Keratinocyte (primary cell): ENCODE data around the gene NPAS3. TPM values are rescaled to one million over a fixed set of nuclear protein-coding genes. Genes with fewer than 3 reads are reported as not detected.

Experiments used
- DNase-seq: peaks from one replicate; pipeline ENCODE4 v3.0.0-alpha.2; 2011; ENCODE audit warnings: low read depth, missing footprints, low spot score
- FAIRE-seq: peaks from 2 replicates; lab custom pipeline; 2011; peaks lifted over from hg19 to GRCh38; lab: Jason Lieb, UNC
- H2AFZ ChIP-seq: 2 replicates; pipeline ENCODE4 v1.6.0; 2012; ENCODE audit warnings: low read length, control low read depth, inconsistent platforms; ENCODE audit not compliant: control insufficient read depth
- H3K27ac ChIP-seq: 2 replicates; pipeline ENCODE4 v1.5.1; 2011; ENCODE audit warnings: low read length; ENCODE audit not compliant: control insufficient read depth, insufficient read depth
- H3K27me3 ChIP-seq: 3 replicates; pipeline ENCODE4 v1.6.0; 2011; ENCODE audit warnings: low read length; ENCODE audit not compliant: control insufficient read depth, insufficient read depth; ENCODE audit errors: extremely low read depth
- H3K36me3 ChIP-seq, 2 experiments: 2 replicates in 1 of 2; 3 replicates in 1 of 2; pipeline ENCODE4 v1.5.1; 2011; ENCODE audit warnings: low read length in 2 of 2, mild to moderate bottlenecking in 1 of 2; ENCODE audit not compliant: control insufficient read depth in 2 of 2, insufficient read depth in 2 of 2; ENCODE audit errors: extremely low read depth in 1 of 2
- H3K4me1 ChIP-seq: 3 replicates; pipeline ENCODE4 v1.5.1; 2011; ENCODE audit warnings: low read length; ENCODE audit not compliant: control insufficient read depth, insufficient read depth; ENCODE audit errors: extremely low read depth
- H3K4me2 ChIP-seq: 3 replicates; pipeline ENCODE4 v1.6.0; 2011; ENCODE audit warnings: low read depth, low read length; ENCODE audit not compliant: control insufficient read depth, insufficient read depth; ENCODE audit errors: extremely low read depth
- H3K4me3 ChIP-seq, 3 experiments: fragments of 200-600 bp in 1 of 3; sonication (generic) in 1 of 3; 2 replicates in 2 of 3; 3 replicates in 1 of 3; pipeline ENCODE4 v1.5.1; 2011 to 2016; ENCODE audit warnings: low read length in 3 of 3, mild to moderate bottlenecking in 3 of 3, control low read depth in 2 of 3, inconsistent platforms in 1 of 3, low read depth in 1 of 3, mixed read lengths in 1 of 3, mixed run types in 1 of 3, moderate library complexity in 1 of 3; ENCODE audit not compliant: control insufficient read depth in 2 of 3, insufficient read depth in 2 of 3; ENCODE audit errors: extremely low read depth in 1 of 3
- H3K79me2 ChIP-seq: 2 replicates; pipeline ENCODE4 v1.6.0; 2012; ENCODE audit warnings: low read length; ENCODE audit not compliant: control insufficient read depth, insufficient read depth
- H3K9ac ChIP-seq: 3 replicates; pipeline ENCODE4 v1.6.0; 2011; ENCODE audit warnings: low read length; ENCODE audit not compliant: control insufficient read depth, insufficient read depth; ENCODE audit errors: extremely low read depth
- H3K9me1 ChIP-seq: 3 replicates; pipeline ENCODE4 v1.6.0; 2011; ENCODE audit warnings: low read length; ENCODE audit not compliant: control insufficient read depth, insufficient read depth; ENCODE audit errors: extremely low read depth
- H3K9me3 ChIP-seq: 2 replicates; pipeline ENCODE4 v1.5.1; 2012; ENCODE audit warnings: low read depth, low read length; ENCODE audit not compliant: control insufficient read depth
- H4K20me1 ChIP-seq: 3 replicates; pipeline ENCODE4 v1.6.0; 2011; ENCODE audit warnings: low read length; ENCODE audit not compliant: control insufficient read depth, insufficient read depth; ENCODE audit errors: extremely low read depth
- CTCF ChIP-seq, 3 experiments: IDR thresholded peaks in 1 of 3; conservative IDR thresholded peaks in 1 of 3; optimal IDR thresholded peaks in 1 of 3; 2 replicates in 2 of 3; 3 replicates in 1 of 3; pipeline versions ENCODE3 to v1.5.1; 2011; ENCODE audit warnings: low read length in 3 of 3, mild to moderate bottlenecking in 3 of 3, moderate library complexity in 2 of 3, control low read depth in 1 of 3, inconsistent platforms in 1 of 3; ENCODE audit not compliant: insufficient read depth in 2 of 3; ENCODE audit errors: extremely low read depth in 1 of 3
- EZH2 ChIP-seq: IDR thresholded peaks from one replicate; pipeline ENCODE4 v1.6.1; 2012; ENCODE audit warnings: inconsistent platforms, mild to moderate bottlenecking, low read length, moderate library complexity
- dilution Hi-C: fragments of 300-500 bp; cut with MboI; formaldehyde crosslinking; loops from one replicate; pipeline ENCODE4 v1.7.0; 2020; ENCODE audit warnings: low sequenced_read_pairs; ENCODE audit not compliant: extremely low pct_ligation_motif_present
- polyA plus RNA-seq, 5 experiments: library from polyadenylated mRNA; depleted of rRNA in 3 of 5; stranded (reverse) in 3 of 5; stranded (forward) in 1 of 5; unstranded in 1 of 5; fragments of >200 nt; gene quantifications; 1 replicate in 1 of 5; 2 replicates in 3 of 5; 3 replicates in 1 of 5; pipeline versions ENCODE4 v1.2.1 to v1.2.3, GENCODE V29; 2011 to 2012; ENCODE audit warnings: missing spikeins in 2 of 5, low read depth in 1 of 5, low replicate concordance in 1 of 5

NPAS3 gene
- polyA plus RNA-seq, 1 donor (not counting 4 experiments of a cell fraction or from before 2014, with no cell fraction given): 0.07 TPM

GRCh38 chr14:33702293-33702692, 763.6 kb downstream of the NPAS3 start:
- Histone ChIP-seq H2AFZ (no peak overlapping the region), H3K79me2 (no peaks in the 10 kb centered on the region), H3K9ac (no peak overlapping the region), H3K9me3 (no peaks in the 10 kb centered on the region), H3K27me3 (no peaks in the 10 kb centered on the region), H3K4me2 (no peak overlapping the region), H3K27ac (no peak overlapping the region), H4K20me1 (no peaks in the 10 kb centered on the region), H3K9me1 (no peaks in the 10 kb centered on the region), H3K4me1 (no peaks in the 10 kb centered on the region), H3K4me3 (no peak overlapping the region), H3K36me3 (no peaks in the 10 kb centered on the region)
- FAIRE-seq (no peak), DNase-seq (no peak)
- dilution Hi-C loops: no loop called here
- TF ChIP-seq CTCF (optimal IDR thresholded peaks at IDR 0.05 in 1 of 3, IDR thresholded peaks at IDR 0.05 in 1 of 3, conservative IDR thresholded peaks at IDR 0.05 in 1 of 3; ENCODE audit: extremely low read depth in 1 of 3, insufficient read depth in 2 of 3, low read length in 3 of 3) (no peak), EZH2 (no peak)

DNA sequence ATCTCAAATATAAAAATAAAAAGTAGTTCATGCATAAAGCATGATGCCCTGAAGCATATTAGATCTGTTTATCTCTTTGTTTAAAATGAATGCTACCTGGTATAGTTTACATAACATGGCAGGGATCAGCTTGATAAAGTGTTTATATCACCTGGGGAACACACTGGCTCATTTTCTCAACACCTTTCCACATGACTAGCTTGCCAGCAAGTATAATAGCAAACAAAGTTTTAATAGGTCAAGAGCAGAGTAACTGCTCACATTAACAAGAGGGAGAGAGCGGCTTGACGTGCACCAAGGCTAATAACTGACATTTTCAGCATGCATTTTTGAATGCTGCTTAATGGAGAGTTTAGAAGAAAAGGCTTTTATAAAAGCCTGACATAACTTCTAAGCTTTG, 765.8 kb downstream of the NPAS3 start:
- no peak for DNase-seq
- Histone ChIP-seq H3K79me2 (no peaks in the 10 kb centered on the region), H3K9me3 (no peaks in the 10 kb centered on the region)

More for the DNA sequence above, 765.8 kb downstream of the NPAS3 start:
- Histone ChIP-seq H3K27ac (no peak overlapping the region), H3K4me3 (no peak overlapping the region), H3K36me3 (no peaks in the 10 kb centered on the region), H3K27me3 (no peaks in the 10 kb centered on the region), H4K20me1 (no peaks in the 10 kb centered on the region), H3K9ac (no peak overlapping the region), H3K9me1 (no peaks in the 10 kb centered on the region), H3K4me1 (no peaks in the 10 kb centered on the region), H3K4me2 (no peak overlapping the region), H2AFZ (no peak overlapping the region)
- no peak for TF ChIP-seq CTCF (optimal IDR thresholded peaks at IDR 0.05 in 1 of 3, IDR thresholded peaks at IDR 0.05 in 1 of 3, conservative IDR thresholded peaks at IDR 0.05 in 1 of 3; ENCODE audit: extremely low read depth in 1 of 3, insufficient read depth in 2 of 3, low read length in 3 of 3)
- no peak for TF ChIP-seq EZH2
- FAIRE-seq: no peak
- dilution Hi-C loops: no loop called here
